ENCODE data around the gene CD164.
"Not testable (repeated sequence)": the region's sequence is repeated elsewhere in the genome, so short reads cannot be mapped to it uniquely, and the experiment has no call there.

Gene CD164

DNA sequence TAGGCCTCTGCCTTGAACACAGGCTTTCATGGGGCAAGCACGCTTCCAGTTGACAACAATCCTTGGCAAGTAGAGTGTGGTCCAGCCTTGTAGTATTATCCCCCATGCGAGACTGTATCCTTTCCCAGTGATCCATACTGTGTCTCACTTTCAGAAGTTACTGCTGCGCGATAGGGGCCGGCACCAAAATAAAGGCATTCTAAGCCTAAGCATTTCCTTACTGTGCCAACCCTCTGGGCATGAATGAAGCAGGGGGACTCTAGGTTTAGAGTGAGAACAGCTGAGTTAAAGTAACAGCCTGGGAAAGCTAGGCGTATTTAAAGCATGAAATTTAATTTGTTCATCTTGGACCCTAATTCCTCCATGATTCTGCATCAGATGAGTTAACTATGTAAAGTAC lies 39.4 kb downstream of the CD164 start:
- DNase-seq (ENCODE audit: low read depth), result no peak

DNA sequence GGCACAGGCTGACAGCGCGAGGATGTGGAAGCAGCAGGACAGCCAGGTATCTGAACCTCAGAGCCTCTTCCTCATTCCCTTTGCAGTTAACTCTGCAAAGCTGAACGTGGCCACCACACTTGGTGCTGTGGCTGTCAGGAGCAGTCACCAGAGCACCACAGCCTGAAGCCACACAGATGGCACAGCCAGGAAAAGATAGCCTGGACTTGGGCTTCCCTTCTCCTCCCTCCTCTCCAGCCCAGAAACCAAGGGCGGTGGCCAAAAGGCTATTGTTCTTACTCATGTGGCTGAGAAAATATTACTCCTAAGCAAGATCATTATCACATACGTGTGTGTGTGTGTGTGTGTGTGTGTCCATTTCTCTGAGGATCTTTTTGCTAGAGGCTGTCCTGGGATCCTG lies 39.8 kb downstream of the CD164 start:
- no peak for DNase-seq (ENCODE audit: low read depth)

DNA sequence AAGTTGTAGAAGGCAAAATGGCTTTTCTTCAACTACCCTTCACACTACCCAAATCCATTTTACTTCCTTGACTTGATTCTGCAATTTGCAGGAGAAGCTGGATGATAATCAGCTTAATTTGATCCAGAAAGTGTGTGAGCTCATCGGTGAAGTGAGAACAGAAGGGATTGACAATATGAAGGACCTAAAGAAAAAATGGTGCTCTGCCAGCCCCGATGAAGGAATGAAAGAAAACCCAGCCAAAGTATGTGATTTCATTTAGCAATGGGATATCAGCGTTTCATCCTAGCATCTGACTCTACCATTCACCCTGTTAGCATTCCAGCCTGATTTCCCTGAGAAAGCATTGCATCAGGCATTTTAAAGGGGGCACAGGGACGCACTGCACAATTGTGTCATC lies 41.5 kb downstream of the CD164 start:
- no peak for DNase-seq (ENCODE audit: low read depth)

DNA sequence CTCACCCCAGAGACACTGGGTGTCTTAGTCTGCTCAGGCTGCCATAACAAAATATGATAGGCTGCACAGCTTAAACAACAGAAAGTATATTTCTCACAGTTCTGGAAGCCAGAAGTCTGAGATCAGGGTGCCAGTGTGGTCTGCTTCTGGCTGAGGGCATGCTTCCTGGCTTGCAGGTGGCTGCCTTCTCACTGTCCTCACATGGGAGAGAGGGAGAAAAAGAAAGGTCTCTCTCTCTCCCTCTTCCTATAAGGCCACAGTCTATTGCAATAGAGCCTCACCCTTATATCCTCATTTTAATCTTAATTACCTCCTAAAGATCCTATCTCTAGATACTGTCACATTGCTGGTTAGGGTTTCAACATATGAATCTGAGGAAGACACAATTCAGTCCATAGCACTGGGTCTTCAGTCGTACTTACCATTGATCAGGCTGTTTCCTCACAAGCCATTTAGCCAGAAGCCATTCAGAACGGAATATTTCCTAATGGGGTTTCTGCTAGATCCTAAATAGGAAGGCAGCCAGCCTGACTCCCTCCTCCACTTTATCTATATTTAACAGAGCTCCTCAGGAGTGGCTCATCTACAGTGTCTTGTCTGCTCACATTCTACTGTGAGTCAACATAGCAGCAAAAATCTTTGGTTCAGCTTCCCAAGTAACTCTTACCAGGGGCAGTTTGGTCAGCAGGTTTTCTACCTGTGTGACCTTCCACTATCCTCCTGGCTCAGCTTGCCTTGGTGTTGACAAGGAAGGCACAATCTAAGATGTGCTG lies 42.2 kb downstream of the CD164 start:
- DNase-seq (ENCODE audit: low read depth), result no peak

DNA sequence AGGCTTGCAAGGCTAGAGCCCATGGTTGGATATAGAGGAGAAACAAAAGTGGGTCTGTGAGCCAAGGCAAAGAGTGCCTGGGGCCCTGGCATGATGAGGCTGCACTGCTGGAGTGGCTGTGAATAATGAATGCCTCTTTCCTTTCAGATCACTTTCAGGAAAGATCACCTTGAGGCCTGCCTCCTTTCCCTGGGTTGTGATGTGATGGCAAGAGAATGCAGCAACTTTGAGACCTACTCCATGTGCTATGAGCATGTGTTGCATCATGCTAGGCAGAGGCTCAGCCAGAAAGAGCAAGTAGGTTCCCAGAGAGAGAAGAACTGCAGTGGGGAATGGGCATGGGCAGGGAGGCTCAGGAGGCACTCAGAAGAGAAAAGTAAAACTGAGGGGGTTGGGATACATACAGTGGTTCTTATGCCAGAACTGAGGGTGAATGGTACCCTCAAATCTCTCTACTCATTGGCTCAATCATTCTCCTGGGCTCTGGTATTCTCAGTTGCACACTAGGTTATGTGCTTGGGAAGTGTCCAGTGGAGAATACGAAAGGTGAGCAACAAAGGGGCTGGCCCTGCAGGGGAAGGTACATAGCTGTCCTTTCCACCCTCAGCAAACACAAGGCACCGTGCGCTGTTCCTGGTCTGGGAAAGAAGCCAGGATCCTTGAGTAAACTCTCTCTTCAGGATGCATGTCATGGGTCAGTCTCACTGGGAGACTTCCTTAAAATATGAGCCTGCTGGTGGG lies 45.9 kb downstream of the CD164 start:
- no peak for DNase-seq (ENCODE audit: low read depth)

GRCh38 chr6:109333870-109334269 lies 48.4 kb downstream of the CD164 start:
- DNase-seq (ENCODE audit: low read depth), result not testable (repeated sequence)

GRCh38 chr6:109332748-109333147 lies 49.5 kb downstream of the CD164 start:
- DNase-seq (ENCODE audit: low read depth), result no peak

DNA sequence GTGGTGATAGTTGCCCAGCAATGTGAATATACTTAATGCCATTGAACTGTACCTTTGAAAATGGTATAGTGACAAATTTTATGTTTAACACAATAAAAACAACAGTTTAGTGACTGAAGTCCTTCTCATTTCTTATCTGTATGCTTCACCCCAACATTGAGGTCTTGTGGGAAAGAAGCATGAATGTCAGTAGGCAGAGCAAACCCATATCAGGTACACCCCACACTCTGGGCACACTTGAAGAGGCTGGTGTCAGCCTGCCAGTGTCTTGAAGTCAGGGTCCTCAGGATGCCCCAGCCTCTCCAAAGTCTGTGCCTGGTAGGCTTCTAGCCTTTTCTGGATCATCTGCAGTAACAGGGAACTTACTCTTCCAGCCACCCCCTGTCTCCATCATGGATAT lies 51.2 kb downstream of the CD164 start:
- no peak for DNase-seq (ENCODE audit: low read depth)

- no peak for DNase-seq (ENCODE audit: low read depth)
These were observed 52.0 kb downstream of the CD164 start for GRCh38 chr6:109330263-109330662.

DNA sequence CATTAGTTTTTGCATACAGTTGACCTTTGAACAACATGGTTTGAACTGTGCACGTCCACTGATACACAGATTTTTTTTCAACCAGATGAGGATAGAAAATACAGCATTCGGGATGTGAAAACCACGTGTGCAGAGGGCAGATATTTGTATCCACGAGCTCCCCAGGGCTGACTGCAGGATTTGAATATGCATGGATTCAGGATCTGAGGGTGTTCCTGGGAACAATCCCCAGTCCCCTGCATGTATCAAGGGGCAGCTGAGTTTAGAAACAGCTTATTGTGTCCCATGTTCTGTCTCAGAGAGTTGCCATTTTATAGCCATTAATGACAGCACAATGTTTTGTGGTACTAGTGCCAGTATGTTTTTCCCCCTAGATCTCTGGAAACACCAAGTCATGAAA lies 53.6 kb downstream of the CD164 start:
- DNase-seq (ENCODE audit: low read depth), result no peak

DNA sequence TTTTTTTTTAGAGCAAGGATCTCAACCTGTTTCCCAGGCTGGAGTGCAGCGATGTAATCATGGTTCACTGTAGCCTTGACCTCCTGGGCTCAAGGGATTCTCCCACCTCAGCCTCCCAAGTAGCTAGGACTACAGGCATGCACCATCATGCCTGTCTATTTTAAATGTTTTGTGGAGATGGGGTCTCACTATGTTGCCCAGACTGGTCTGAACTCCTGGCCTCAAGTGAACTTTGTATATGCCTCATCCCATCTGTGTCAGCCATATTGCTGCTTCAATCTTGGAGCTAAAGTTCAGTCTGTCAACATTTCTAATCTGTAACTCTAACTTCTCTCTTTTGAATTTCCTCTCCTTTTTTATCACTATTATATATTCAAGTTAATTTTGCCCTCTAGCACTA lies 54.3 kb downstream of the CD164 start:
- DNase-seq (ENCODE audit: low read depth), result no peak

- no peak for DNase-seq (ENCODE audit: low read depth)
These were observed 54.8 kb downstream of the CD164 start for GRCh38 chr6:109327491-109327890.

DNA sequence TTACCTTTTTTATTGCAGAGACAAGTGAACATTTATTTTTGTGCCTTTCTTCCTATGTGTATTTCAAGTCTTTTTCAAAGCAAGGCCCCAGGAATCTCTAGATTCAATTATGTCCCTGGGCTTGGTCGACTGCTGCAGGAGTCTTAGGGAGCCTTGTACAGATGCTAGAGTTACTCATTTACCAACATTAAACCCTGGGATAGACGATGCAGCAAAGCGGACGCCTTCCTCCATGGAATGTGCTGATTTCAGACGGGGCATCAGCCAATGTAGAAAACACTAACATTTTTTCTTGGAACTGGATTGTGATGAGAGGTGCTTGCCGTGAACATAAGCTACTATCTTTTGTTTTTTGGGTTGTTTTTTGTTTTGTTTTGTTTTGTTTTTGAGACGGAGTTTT lies 55.9 kb downstream of the CD164 start:
- no peak for DNase-seq (ENCODE audit: low read depth)

DNA sequence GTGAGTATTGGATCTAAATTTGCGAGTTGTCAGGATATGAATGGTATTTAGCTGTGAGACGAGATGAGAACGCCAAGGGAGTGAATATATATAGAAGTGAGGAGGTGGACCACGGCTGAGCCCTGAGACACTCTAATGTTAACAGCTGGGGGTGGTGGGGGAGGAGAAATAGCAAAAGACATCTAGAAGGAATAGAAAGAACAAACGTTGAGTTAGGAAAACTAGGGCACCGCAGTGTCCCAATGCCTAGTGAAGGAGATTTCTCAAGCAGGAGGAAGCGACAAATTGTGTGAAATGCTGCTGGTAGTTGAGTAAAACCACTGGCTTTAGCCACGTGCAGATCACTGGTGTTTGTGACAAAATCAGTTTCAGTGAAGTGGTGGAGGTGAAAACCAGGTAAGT lies 56.9 kb downstream of the CD164 start:
- DNase-seq (ENCODE audit: low read depth), result no peak

GRCh38 chr6:109323241-109323640 lies 59.0 kb downstream of the CD164 start:
- DNase-seq (ENCODE audit: low read depth), result no peak

- DNase-seq (ENCODE audit: low read depth), result no peak
These were observed 59.4 kb downstream of the CD164 start for GRCh38 chr6:109322825-109323224.

GRCh38 chr6:109321752-109322151 lies 60.5 kb downstream of the CD164 start:
- no peak for DNase-seq (ENCODE audit: low read depth)

DNA sequence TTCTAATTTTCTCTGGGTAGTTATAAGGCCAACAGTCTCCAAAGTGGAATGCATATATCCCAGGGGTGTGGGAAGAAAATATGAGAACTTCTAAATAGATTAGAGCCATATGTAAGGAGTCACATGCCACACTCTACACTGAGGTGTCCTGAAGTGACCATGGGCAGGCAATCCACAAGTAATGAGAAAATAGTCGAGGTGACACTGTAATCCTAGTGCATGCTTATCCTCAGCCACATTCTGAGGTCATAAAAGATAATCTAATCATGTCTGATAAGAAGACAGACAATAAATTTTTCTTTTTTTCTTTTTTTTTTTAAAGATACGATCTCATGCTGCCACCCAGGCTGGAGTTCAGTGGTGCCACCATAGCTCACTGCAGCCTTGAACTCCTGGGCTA lies 62.2 kb downstream of the CD164 start:
- DNase-seq (ENCODE audit: low read depth), result no peak

DNA sequence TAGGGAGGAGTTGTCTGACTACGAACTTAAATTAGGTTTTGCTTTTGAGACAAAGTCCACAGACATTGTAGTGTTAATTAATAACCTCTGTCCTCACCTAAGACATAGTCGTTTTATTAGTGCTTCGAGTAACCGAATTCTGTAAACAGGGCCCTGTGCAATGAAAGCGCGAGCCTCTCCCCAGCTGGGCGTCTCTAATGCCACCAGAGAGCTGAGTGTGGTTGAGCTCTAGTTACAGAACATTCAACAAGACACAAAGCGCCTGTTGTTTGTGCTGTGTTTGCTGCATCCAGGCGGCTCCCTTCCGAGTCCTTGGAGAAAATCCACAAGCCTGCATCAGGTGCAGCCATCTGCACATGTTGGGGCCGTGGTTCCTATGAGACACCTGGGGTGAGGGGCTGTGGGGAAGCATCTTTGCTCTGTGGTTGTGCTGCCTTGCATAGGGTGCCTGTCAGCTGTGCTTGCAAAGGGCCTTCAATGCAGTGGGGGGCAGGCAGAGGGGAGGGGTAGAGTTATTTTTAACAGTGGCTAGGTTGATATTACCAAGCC lies 63.9 kb downstream of the CD164 start:
- DNase-seq (ENCODE audit: low read depth), result no peak

DNA sequence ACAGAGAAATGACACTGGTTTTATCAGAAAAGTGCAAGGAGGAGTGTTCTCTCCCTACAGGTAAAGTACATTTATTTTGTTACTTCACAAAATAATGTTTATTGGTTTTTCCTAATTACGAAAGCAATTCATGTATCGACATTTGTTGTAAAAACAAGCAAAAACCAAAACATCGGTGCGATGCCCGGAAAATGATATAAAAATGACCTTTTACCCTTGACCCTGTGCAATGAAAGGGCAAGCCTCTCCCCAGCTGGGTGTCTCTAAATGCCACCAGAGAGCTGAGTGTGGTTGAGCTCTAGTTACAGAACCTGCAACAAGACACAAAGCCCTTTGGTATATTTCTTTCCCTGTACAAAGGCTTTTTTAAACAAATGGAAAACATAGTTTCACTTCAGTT lies 65.4 kb downstream of the CD164 start:
- no peak for DNase-seq (ENCODE audit: low read depth)
